ENCODE data around the gene CTSK. TPM values are rescaled to one million over a fixed set of nuclear protein-coding genes. Genes with fewer than 3 reads are reported as not detected.

Gene CTSK
- total and polyA plus RNA-seq, 7 donors = 2.8 to 16.9 (median 4.5) TPM

DNA sequence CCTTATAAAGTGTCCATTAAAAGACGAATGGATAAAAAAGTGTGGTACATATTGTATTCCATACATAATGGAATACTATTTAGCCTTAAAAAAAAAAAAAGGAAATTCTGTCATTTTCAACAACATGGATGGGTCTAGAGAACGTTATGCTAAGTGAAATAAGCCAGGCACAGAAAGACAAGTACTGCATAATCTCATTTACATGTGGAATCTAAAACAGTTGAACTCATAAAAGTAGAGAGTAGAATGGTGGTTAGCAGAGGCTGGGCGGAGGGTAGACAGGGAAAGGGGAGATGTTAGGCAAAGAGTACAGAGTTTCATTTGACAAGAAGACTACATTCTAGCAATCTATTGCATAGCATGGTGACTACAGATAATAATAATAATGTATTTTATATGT is 45.0 kb downstream of the CTSK start:
- DNase-seq (no peak), ATAC-seq (no peak)
- H3K4me1 ChIP-seq = no peaks in the 10 kb centered on the region
- no peaks in the 10 kb centered on the region for H3K27me3 ChIP-seq (ENCODE audit: insufficient read depth in 3 of 3, low read length in 2 of 3)
- WGBS, 3 donors = 83 to 87% (median 86%) methylated on average over 3 of the region's 3 CpGs
- no peaks in the 10 kb centered on the region for H3K36me3 ChIP-seq (ENCODE audit: insufficient read depth in 1 of 2, low read depth in 1 of 2)
- TF ChIP-seq, protein P1, sequence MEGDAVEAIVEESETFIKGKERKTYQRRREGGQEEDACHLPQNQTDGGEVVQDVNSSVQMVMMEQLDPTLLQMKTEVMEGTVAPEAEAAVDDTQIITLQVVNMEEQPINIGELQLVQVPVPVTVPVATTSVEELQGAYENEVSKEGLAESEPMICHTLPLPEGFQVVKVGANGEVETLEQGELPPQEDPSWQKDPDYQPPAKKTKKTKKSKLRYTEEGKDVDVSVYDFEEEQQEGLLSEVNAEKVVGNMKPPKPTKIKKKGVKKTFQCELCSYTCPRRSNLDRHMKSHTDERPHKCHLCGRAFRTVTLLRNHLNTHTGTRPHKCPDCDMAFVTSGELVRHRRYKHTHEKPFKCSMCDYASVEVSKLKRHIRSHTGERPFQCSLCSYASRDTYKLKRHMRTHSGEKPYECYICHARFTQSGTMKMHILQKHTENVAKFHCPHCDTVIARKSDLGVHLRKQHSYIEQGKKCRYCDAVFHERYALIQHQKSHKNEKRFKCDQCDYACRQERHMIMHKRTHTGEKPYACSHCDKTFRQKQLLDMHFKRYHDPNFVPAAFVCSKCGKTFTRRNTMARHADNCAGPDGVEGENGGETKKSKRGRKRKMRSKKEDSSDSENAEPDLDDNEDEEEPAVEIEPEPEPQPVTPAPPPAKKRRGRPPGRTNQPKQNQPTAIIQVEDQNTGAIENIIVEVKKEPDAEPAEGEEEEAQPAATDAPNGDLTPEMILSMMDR (IDR thresholded peaks at IDR 0.05) = no peak
- H3K9me3 ChIP-seq = no peaks in the 10 kb centered on the region
- intact Hi-C loops (cut with DNase I) = no loop called here
- no peak overlapping the region for H3K4me3 ChIP-seq
- H3K27ac ChIP-seq = no peak overlapping the region

DNA sequence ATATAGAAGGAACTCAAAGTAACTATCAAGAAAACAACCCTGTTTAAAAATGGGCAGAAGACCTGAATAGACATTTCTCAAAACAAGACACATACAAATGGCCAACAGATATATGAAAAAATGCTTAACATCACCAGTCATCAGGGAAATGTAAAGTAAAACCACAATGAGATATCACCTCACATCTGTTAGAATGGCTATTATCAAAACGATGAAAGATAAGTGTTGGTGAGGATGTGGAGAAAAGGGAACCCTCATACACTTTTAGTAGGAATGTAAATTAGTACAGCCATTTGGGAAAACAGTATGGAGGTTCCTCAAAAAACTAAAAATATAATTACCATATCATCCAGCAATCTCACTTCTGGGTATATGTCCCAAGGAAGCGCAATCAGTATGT is 45.5 kb downstream of the CTSK start:
- TF ChIP-seq, protein P1 (IDR thresholded peaks at IDR 0.05) = no peak
- ATAC-seq (no peak), DNase-seq (no peak)
- 89 to 98% (median 92%) methylated on average over 2 of the region's 2 CpGs for WGBS, 3 donors
- intact Hi-C loops (cut with DNase I) = no loop called here
- Histone ChIP-seq H3K4me3 (no peak overlapping the region), H3K36me3 (ENCODE audit: insufficient read depth in 1 of 2, low read depth in 1 of 2) (no peaks in the 10 kb centered on the region), H3K4me1 (no peaks in the 10 kb centered on the region), H3K27me3 (ENCODE audit: insufficient read depth in 3 of 3, low read length in 2 of 3) (no peaks in the 10 kb centered on the region), H3K27ac (no peak overlapping the region), H3K9me3 (no peaks in the 10 kb centered on the region)

DNA sequence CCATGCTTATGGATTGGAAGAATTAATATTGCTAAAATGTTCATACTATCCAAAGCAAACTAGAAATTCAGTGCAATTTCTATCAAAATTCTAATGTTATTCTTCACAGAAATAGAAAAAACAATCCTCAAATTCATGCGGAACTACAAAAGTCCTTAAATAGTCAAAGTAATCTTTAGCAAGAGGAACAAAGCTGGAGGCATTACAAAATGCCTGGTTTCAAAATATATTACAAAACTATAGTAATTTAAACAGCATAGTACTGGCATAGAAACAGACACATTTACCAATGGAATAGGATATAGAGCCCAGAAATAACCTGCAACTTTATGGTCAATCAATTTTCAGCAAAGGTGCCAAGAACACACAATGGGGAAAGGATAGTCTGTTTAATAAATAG is 46.3 kb downstream of the CTSK start:
- Histone ChIP-seq H3K4me3 (no peak overlapping the region), H3K36me3 (ENCODE audit: insufficient read depth in 1 of 2, low read depth in 1 of 2) (peaks cover 0 to 3% of the 10 kb centered on the region in 2 donors), H3K27me3 (ENCODE audit: insufficient read depth in 3 of 3, low read length in 2 of 3) (no peaks in the 10 kb centered on the region), H3K9me3 (no peaks in the 10 kb centered on the region), H3K4me1 (no peaks in the 10 kb centered on the region), H3K27ac (no peak overlapping the region)
- intact Hi-C loops (cut with DNase I) = no loop called here
- ATAC-seq = no peak
- 92 to 96% (median 95%) methylated on average over 1 of the region's 1 CpG for WGBS, 3 donors
- TF ChIP-seq, protein P1 (IDR thresholded peaks at IDR 0.05) = no peak
- no peak for DNase-seq

DNA sequence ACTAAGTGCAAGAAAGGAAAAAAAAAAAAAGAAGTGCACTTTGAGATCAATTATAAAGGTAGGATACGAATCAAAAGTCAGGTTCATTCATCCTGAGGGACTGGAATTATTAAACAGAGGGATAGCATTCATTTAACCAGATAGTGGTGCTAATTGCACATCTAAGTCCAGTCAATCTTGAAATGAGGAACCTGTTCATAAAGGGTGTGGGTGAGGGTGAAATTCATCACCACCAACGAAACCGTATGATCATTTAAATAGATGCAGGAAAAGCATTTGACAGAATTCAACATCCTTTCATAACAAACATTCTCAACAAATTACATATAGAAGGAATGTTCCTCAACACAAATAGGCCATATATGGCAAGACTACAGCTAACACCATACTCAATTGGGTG is 48.0 kb downstream of the CTSK start:
- Histone ChIP-seq H3K4me3 (no peak overlapping the region), H3K4me1 (no peaks in the 10 kb centered on the region), H3K36me3 (ENCODE audit: insufficient read depth in 1 of 2, low read depth in 1 of 2) (peaks cover 0 to 9% of the 10 kb centered on the region in 2 donors), H3K27ac (no peak overlapping the region), H3K9me3 (no peaks in the 10 kb centered on the region), H3K27me3 (ENCODE audit: insufficient read depth in 3 of 3, low read length in 2 of 3) (no peaks in the 10 kb centered on the region)
- WGBS, 3 donors = 82 to 91% (median 83%) methylated on average over 3 of the region's 3 CpGs
- intact Hi-C loops (cut with DNase I) = no loop called here
- DNase-seq (no peak), ATAC-seq (no peak)
- TF ChIP-seq, protein P1 (IDR thresholded peaks at IDR 0.05) = no peak

DNA sequence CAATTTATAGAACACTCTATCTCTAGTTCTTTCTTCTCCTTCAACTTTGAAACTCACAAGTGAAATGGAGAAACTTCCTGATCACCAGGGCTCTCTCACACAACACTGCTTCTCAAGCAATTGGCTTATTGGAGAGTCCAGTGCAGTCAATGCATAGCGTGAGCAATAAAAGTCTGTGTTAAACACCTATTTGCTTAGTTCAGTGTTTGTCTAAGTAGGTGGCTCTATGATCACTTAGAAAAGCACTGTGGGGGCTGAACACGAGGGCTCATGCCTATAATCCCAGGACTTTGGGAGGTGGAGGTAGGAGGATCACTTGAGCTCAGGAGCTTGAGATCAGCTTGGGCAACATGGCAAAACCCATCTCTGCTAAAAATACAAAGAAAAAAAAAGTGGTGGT is 54.6 kb downstream of the CTSK start:
- 57 to 91% (median 81%) methylated on average over 2 of the region's 2 CpGs for WGBS, 3 donors
- TF ChIP-seq, protein P1 (IDR thresholded peaks at IDR 0.05) = no peak
- intact Hi-C loops (cut with DNase I) = no loop called here
- Histone ChIP-seq H3K9me3 (no peaks in the 10 kb centered on the region), H3K36me3 (ENCODE audit: insufficient read depth in 1 of 2, low read depth in 1 of 2) (peaks cover 0 to 9% of the 10 kb centered on the region in 2 donors), H3K27me3 (ENCODE audit: insufficient read depth in 3 of 3, low read length in 2 of 3) (no peaks in the 10 kb centered on the region), H3K4me1 (no peaks in the 10 kb centered on the region), H3K4me3 (no peak overlapping the region), H3K27ac (no peak overlapping the region)
- DNase-seq (no peak), ATAC-seq (no peak)

Measured in psoas muscle (tissue), 8 donors.